WTC11 (cell line): ENCODE data around the gene PADI6. TPM values are rescaled to one million over a fixed set of nuclear protein-coding genes. Genes with fewer than 3 reads are reported as not detected.
A peak's percentile ranks its signal among the peaks of the same experiment; 100 is the strongest.

ENCODE experiments used
- EMX1 ChIP-seq: fragments of 250-450 bp; sonication (Bioruptor Pico); IDR thresholded peaks from 2 replicates; pipeline ENCODE4 v1.8.0; 2021; ENCODE audit warnings: mild to moderate bottlenecking
- ETV6 ChIP-seq: sonication (generic); formaldehyde crosslinking; IDR thresholded peaks from 2 replicates; pipeline ENCODE4 v1.8.1; 2022; ENCODE audit warnings: mild to moderate bottlenecking, missing genetic modification reagents
- FOXJ3 ChIP-seq: sonication (generic); formaldehyde crosslinking; IDR thresholded peaks from 2 replicates; pipeline ENCODE4 v1.9.0; 2021; ENCODE audit warnings: missing genetic modification reagents, mild to moderate bottlenecking, borderline replicate concordance
- FOXP1 ChIP-seq: sonication (generic); formaldehyde crosslinking; IDR thresholded peaks from 2 replicates; pipeline ENCODE4 v1.8.0; 2022; ENCODE audit warnings: missing genetic modification reagents, mild to moderate bottlenecking, moderate library complexity, borderline replicate concordance
- FOXP4 ChIP-seq: sonication (generic); formaldehyde crosslinking; IDR thresholded peaks from 2 replicates; pipeline ENCODE4 v1.8.0; 2022; ENCODE audit warnings: mild to moderate bottlenecking, missing genetic modification reagents
- GTF2I ChIP-seq: fragments of 250-450 bp; sonication (Bioruptor Pico); conservative IDR thresholded peaks from 2 replicates; pipeline ENCODE4 v1.4.0; 2021; ENCODE audit warnings: mild to moderate bottlenecking
- HMGA2 ChIP-seq: fragments of 250-450 bp; sonication (Bioruptor Pico); IDR thresholded peaks from 2 replicates; pipeline ENCODE4 v1.4.0; 2021; ENCODE audit warnings: mild to moderate bottlenecking, moderate library complexity
- IRF2 ChIP-seq: sonication (generic); formaldehyde crosslinking; IDR thresholded peaks from 2 replicates; pipeline ENCODE4 v1.8.0; 2022; ENCODE audit warnings: low read depth, missing genetic modification reagents, borderline replicate concordance
- OVOL2 ChIP-seq: fragments of 250-450 bp; sonication (Bioruptor Pico); IDR thresholded peaks from 2 replicates; pipeline ENCODE4 v1.9.0; 2021; ENCODE audit warnings: mild to moderate bottlenecking, borderline replicate concordance
- PREB ChIP-seq: sonication (generic); formaldehyde crosslinking; IDR thresholded peaks from 2 replicates; pipeline ENCODE4 v1.8.1; 2022; ENCODE audit warnings: mild to moderate bottlenecking, missing genetic modification reagents, moderate library complexity, borderline replicate concordance
- PRRX2 ChIP-seq: fragments of 250-450 bp; sonication (Bioruptor Pico); IDR thresholded peaks from 2 replicates; pipeline ENCODE4 v1.8.0; 2021; ENCODE audit warnings: mild to moderate bottlenecking
- SMAD3 ChIP-seq: sonication (generic); formaldehyde crosslinking; IDR thresholded peaks from 2 replicates; pipeline ENCODE4 v1.8.0; 2022; ENCODE audit warnings: missing genetic modification reagents, mild to moderate bottlenecking, borderline replicate concordance
- SMAD4 ChIP-seq: sonication (generic); formaldehyde crosslinking; IDR thresholded peaks from 2 replicates; pipeline ENCODE4 v1.8.0; 2022; ENCODE audit warnings: mild to moderate bottlenecking, missing genetic modification reagents
- TEAD4 ChIP-seq: sonication (generic); formaldehyde crosslinking; IDR thresholded peaks from 2 replicates; pipeline ENCODE4 v1.8.0; 2022; ENCODE audit warnings: mild to moderate bottlenecking, missing genetic modification reagents
- ZNF121 ChIP-seq: sonication (generic); formaldehyde crosslinking; IDR thresholded peaks from 2 replicates; pipeline ENCODE4 v1.8.0; 2023; ENCODE audit warnings: missing genetic modification reagents
- ZNF219 ChIP-seq: sonication (generic); formaldehyde crosslinking; IDR thresholded peaks from 2 replicates; pipeline ENCODE4 v1.8.0; 2023; ENCODE audit warnings: missing genetic modification reagents, mild to moderate bottlenecking, borderline replicate concordance
- ZNF263 ChIP-seq: sonication (generic); formaldehyde crosslinking; IDR thresholded peaks from 2 replicates; pipeline ENCODE4 v1.8.1; 2022; ENCODE audit warnings: low read depth, mild to moderate bottlenecking, moderate library complexity, missing genetic modification reagents
- ZNF317 ChIP-seq: sonication (generic); formaldehyde crosslinking; IDR thresholded peaks from 2 replicates; pipeline ENCODE4 v1.8.1; 2023; ENCODE audit warnings: low read depth, mild to moderate bottlenecking, moderate library complexity, missing genetic modification reagents, borderline replicate concordance
- ZNF396 ChIP-seq: fragments of 250-450 bp; sonication (Bioruptor Pico); IDR thresholded peaks from 2 replicates; pipeline ENCODE4 v1.8.0; 2021; ENCODE audit warnings: mild to moderate bottlenecking, moderate library complexity, borderline replicate concordance
- ZNF416 ChIP-seq: fragments of 250-450 bp; sonication (Bioruptor Pico); IDR thresholded peaks from 2 replicates; pipeline ENCODE4 v1.9.0; 2021; ENCODE audit warnings: mild to moderate bottlenecking, inconsistent platforms
- ZNF671 ChIP-seq: fragments of 250-450 bp; sonication (Bioruptor Pico); IDR thresholded peaks from 2 replicates; pipeline ENCODE4 v1.8.0; 2021; ENCODE audit warnings: mild to moderate bottlenecking
- total RNA-seq: library from RNA; stranded (reverse); gene quantifications from 3 replicates; pipeline ENCODE4 v1.2.3, GENCODE V29; 2021
- TF ChIP-seq, protein P1 (sequence below): sonication (generic); formaldehyde crosslinking; IDR thresholded peaks from 2 replicates; pipeline ENCODE4 v1.8.0; 2023; ENCODE audit warnings: missing genetic modification reagents, mild to moderate bottlenecking, borderline replicate concordance
- TF ChIP-seq, protein P2 (sequence below): fragments of 250-450 bp; sonication (Bioruptor Pico); IDR thresholded peaks from 2 replicates; pipeline ENCODE4 v2.1.2; 2022; ENCODE audit warnings: mild to moderate bottlenecking, moderate library complexity
- TF ChIP-seq, protein P3 (sequence below): sonication (generic); formaldehyde crosslinking; IDR thresholded peaks from 2 replicates; pipeline ENCODE4 v1.8.0; 2023; ENCODE audit warnings: missing genetic modification reagents
- TF ChIP-seq, protein P4 (sequence below): sonication (generic); formaldehyde crosslinking; IDR thresholded peaks from 2 replicates; pipeline ENCODE4 v1.8.0; 2022; ENCODE audit warnings: mild to moderate bottlenecking, missing genetic modification reagents
- TF ChIP-seq, protein P5 (sequence below): sonication (generic); formaldehyde crosslinking; conservative IDR thresholded peaks from 2 replicates; pipeline ENCODE4 v1.8.1; 2022; ENCODE audit warnings: mild to moderate bottlenecking, missing genetic modification reagents

PADI6 gene
- total RNA-seq, 1 experiment from 2014 or later: not detected

DNA sequence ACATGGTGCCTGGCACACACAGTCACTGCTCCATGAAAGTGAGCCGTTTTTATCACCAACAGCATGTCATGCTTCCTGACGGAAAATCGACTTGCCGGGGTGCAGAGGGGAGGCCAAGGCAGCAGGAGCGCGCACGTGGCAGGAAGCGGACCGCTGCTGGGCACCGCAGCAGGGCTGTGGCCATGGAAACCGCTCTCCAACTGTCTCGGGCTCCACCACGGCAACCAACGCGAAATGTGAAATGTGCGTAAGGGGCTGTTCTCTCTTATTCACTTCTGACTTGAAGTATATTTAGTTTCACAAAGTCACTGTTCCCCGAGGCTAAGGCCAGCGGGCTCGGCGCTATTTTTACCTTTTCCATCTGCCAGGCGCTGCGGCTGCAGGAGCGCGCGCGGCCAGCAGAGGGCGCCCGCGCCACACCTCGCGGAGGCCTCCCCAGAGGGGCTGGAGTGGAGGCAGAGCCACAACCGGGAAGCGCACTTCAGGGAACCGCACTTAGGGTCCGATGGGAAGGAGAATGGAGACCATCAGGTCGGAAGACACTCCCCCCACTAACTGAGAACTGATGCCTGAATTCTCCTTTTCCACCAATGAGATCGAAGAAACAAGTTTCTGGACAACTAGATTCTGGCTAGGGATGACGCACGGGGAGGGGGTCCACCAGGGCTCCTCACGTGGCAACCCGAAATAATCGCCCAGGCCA, 47.8 kb downstream of the PADI6 start (continued):
- TF ChIP-seq IRF2 (CRISPR knock-in tag): no peak
- no peak for TF ChIP-seq OVOL2 (CRISPR knock-in tag)
- TF ChIP-seq SMAD3: no peak
- no peak for TF ChIP-seq ZNF396 (CRISPR knock-in tag)
- TF ChIP-seq, protein P1, sequence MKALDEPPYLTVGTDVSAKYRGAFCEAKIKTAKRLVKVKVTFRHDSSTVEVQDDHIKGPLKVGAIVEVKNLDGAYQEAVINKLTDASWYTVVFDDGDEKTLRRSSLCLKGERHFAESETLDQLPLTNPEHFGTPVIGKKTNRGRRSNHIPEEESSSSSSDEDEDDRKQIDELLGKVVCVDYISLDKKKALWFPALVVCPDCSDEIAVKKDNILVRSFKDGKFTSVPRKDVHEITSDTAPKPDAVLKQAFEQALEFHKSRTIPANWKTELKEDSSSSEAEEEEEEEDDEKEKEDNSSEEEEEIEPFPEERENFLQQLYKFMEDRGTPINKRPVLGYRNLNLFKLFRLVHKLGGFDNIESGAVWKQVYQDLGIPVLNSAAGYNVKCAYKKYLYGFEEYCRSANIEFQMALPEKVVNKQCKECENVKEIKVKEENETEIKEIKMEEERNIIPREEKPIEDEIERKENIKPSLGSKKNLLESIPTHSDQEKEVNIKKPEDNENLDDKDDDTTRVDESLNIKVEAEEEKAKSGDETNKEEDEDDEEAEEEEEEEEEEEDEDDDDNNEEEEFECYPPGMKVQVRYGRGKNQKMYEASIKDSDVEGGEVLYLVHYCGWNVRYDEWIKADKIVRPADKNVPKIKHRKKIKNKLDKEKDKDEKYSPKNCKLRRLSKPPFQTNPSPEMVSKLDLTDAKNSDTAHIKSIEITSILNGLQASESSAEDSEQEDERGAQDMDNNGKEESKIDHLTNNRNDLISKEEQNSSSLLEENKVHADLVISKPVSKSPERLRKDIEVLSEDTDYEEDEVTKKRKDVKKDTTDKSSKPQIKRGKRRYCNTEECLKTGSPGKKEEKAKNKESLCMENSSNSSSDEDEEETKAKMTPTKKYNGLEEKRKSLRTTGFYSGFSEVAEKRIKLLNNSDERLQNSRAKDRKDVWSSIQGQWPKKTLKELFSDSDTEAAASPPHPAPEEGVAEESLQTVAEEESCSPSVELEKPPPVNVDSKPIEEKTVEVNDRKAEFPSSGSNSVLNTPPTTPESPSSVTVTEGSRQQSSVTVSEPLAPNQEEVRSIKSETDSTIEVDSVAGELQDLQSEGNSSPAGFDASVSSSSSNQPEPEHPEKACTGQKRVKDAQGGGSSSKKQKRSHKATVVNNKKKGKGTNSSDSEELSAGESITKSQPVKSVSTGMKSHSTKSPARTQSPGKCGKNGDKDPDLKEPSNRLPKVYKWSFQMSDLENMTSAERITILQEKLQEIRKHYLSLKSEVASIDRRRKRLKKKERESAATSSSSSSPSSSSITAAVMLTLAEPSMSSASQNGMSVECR (CRISPR knock-in tag): peak; percentile 51; the same call in 1 of the 2 replicates
- TF ChIP-seq, protein P2, sequence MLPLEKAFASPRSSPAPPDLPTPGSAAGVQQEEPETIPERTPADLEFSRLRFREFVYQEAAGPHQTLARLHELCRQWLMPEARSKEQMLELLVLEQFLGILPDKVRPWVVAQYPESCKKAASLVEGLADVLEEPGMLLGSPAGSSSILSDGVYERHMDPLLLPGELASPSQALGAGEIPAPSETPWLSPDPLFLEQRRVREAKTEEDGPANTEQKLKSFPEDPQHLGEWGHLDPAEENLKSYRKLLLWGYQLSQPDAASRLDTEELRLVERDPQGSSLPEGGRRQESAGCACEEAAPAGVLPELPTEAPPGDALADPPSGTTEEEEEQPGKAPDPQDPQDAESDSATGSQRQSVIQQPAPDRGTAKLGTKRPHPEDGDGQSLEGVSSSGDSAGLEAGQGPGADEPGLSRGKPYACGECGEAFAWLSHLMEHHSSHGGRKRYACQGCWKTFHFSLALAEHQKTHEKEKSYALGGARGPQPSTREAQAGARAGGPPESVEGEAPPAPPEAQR (CRISPR knock-in tag): no peak
- no peak for TF ChIP-seq ZNF219 (CRISPR knock-in tag)
- no peak for TF ChIP-seq FOXP4 (CRISPR knock-in tag)
- TF ChIP-seq ZNF263 (CRISPR knock-in tag): no peak
- TF ChIP-seq PREB: no peak
- TF ChIP-seq GTF2I: no peak; the same call in 1 of the 2 replicates
- no peak for TF ChIP-seq ZNF416
- no peak for TF ChIP-seq SMAD4 (CRISPR knock-in tag)
- TF ChIP-seq TEAD4 (CRISPR knock-in tag): no peak
- TF ChIP-seq, protein P3, sequence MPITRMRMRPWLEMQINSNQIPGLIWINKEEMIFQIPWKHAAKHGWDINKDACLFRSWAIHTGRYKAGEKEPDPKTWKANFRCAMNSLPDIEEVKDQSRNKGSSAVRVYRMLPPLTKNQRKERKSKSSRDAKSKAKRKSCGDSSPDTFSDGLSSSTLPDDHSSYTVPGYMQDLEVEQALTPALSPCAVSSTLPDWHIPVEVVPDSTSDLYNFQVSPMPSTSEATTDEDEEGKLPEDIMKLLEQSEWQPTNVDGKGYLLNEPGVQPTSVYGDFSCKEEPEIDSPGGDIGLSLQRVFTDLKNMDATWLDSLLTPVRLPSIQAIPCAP (CRISPR knock-in tag): no peak
- TF ChIP-seq, protein P4, sequence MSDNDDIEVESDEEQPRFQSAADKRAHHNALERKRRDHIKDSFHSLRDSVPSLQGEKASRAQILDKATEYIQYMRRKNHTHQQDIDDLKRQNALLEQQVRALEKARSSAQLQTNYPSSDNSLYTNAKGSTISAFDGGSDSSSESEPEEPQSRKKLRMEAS (CRISPR knock-in tag): 0 out of 2 replicates have a peak, but pooled peaks have one; percentile 51
- TF ChIP-seq FOXP1 (CRISPR knock-in tag): peak; percentile 57; the same call in 1 of the 2 replicates
- TF ChIP-seq PRRX2 (CRISPR knock-in tag): 0 out of 2 replicates have a peak, but pooled peaks have one; percentile 12
- no peak for TF ChIP-seq ZNF121
- no peak for TF ChIP-seq FOXJ3 (CRISPR knock-in tag)
- no peak for TF ChIP-seq ETV6 (CRISPR knock-in tag)
- TF ChIP-seq ZNF317 (CRISPR knock-in tag): no peak
- no peak for TF ChIP-seq EMX1 (CRISPR knock-in tag)
- no peak for TF ChIP-seq HMGA2 (CRISPR knock-in tag)
- TF ChIP-seq ZNF671 (CRISPR knock-in tag): no peak
- TF ChIP-seq, protein P5, sequence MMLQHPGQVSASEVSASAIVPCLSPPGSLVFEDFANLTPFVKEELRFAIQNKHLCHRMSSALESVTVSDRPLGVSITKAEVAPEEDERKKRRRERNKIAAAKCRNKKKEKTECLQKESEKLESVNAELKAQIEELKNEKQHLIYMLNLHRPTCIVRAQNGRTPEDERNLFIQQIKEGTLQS: no peak
